Lung (tissue), 12 donors: Measurements from ENCODE around the gene NISCH. TPM values are rescaled to one million over a fixed set of nuclear protein-coding genes. Genes with fewer than 3 reads are reported as not detected.

ENCODE experiments used
- ATAC-seq: fragments of 200-7000 bp; cut with Tn5 transposase; one replicate; pipeline ENCODE4 v1.9.1; 2020; ENCODE audit warnings: moderate number of reproducible peaks; ENCODE audit not compliant: insufficient read depth, low FRiP score
- DNase-seq, 3 donors: peaks; one replicate each; pipeline ENCODE4 v3.0.0-alpha.2; 2013 to 2017
- H3K27ac ChIP-seq, 2 donors: one replicate each; pipeline ENCODE4 v1.5.1; 2013; ENCODE audit warnings: mild to moderate bottlenecking in 2 of 2, moderate library complexity in 2 of 2, control low read depth in 1 of 2, inconsistent platforms in 1 of 2, low read depth in 1 of 2, low read length in 1 of 2
- H3K27me3 ChIP-seq, 3 donors: one replicate each; pipeline ENCODE4 v1.5.1; 2013; ENCODE audit warnings: low read length in 2 of 3; ENCODE audit not compliant: control insufficient read depth in 3 of 3, insufficient read depth in 3 of 3
- H3K36me3 ChIP-seq, 4 donors: one replicate each; pipeline ENCODE4 v1.5.1; 2013; ENCODE audit warnings: low read length in 4 of 4, mild to moderate bottlenecking in 1 of 4, moderate library complexity in 1 of 4; ENCODE audit not compliant: control insufficient read depth in 4 of 4, insufficient read depth in 4 of 4
- H3K4me1 ChIP-seq, 5 donors: one replicate each; pipeline ENCODE4 v1.5.1; 2013; ENCODE audit warnings: low read length in 5 of 5, mild to moderate bottlenecking in 2 of 5, moderate library complexity in 1 of 5; ENCODE audit not compliant: control insufficient read depth in 5 of 5, insufficient read depth in 5 of 5
- H3K4me3 ChIP-seq: one replicate; pipeline ENCODE4 v1.5.1; 2013; ENCODE audit warnings: mild to moderate bottlenecking, control low read depth, moderate library complexity
- H3K9ac ChIP-seq, 2 donors: one replicate each; pipeline ENCODE4 v1.5.1; 2013; ENCODE audit warnings: low read length in 2 of 2, control low read depth in 1 of 2; ENCODE audit not compliant: insufficient read depth in 1 of 2
- H3K9me3 ChIP-seq, 4 donors: one replicate each; pipeline ENCODE4 v1.5.1; 2013; ENCODE audit warnings: low read length in 3 of 4, mild to moderate bottlenecking in 1 of 4, moderate library complexity in 1 of 4; ENCODE audit not compliant: control insufficient read depth in 4 of 4, insufficient read depth in 3 of 4
- WGBS, 2 donors: extraction: QIAGEN DNeasy Blood & Tissue Kit; methylation state at CpG; one replicate each; pipeline ENCODE4 v1.1.7; 2013; 5-methylcytosine and 5-hydroxymethylcytosine counted together
- polyA plus RNA-seq, 2 donors: library from polyadenylated mRNA; stranded (reverse); fragments of 200-250 nt; gene quantifications; one replicate each; pipeline ENCODE4 v1.2.1, GENCODE V29; 2013
- total RNA-seq, 2 donors: library from RNA; depleted of rRNA in 1 of 2; stranded (reverse); fragments of >200 nt in 1 of 2; gene quantifications; one replicate each; pipeline ENCODE4 v1.2.1, GENCODE V29; 2014 to 2021
- TF ChIP-seq, protein P1 (sequence below): IDR thresholded peaks from 2 replicates; pipeline ENCODE4 v1.5.1; 2012; ENCODE audit warnings: mild to moderate bottlenecking; ENCODE audit errors: control extremely low read depth, extremely low read depth
- donor health status: control.
- donor health status: control.
- donor health status: Bipolar disorder and iron deficiency.
- donor health status: healthy.
- donor health status: DM: yes; HTN: yes; CAD: no.

NISCH gene
- total and polyA plus RNA-seq, 4 donors, result 37.8 to 127 (median 63.7) TPM

DNA sequence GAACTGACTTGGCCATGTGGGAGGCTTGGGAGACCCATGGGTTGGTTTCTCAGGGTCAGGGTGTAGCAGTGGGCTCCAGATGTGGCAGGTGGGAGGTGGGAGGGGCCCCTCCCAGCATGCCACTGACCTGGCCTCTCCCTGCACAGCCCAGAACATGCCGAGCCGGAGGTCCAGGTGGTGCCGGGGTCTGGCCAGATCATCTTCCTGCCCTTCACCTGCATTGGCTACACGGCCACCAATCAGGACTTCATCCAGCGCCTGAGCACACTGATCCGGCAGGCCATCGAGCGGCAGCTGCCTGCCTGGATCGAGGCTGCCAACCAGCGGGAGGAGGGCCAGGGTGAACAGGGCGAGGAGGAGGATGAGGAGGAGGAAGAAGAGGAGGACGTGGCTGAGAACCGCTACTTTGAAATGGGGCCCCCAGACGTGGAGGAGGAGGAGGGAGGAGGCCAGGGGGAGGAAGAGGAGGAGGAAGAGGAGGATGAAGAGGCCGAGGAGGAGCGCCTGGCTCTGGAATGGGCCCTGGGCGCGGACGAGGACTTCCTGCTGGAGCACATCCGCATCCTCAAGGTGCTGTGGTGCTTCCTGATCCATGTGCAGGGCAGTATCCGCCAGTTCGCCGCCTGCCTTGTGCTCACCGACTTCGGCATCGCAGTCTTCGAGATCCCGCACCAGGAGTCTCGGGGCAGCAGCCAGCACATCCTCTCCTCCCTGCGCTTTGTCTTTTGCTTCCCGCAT is 31.8 kb downstream of the NISCH start:
- H3K9me3 ChIP-seq, result peaks cover 0 to 2% (median 0%) of the 10 kb centered on the region in 4 donors
- no peak for ATAC-seq
- no peak overlapping the region for H3K9ac ChIP-seq
- 94 to 95% methylated on average over 28 to 31 of the region's 31 CpGs for WGBS, 2 donors
- no peak for DNase-seq
- H3K27ac ChIP-seq, result no peak overlapping the region
- no peaks in the 10 kb centered on the region for H3K27me3 ChIP-seq
- peaks cover 2 to 79% (median 51%) of the 10 kb centered on the region in 4 donors for H3K36me3 ChIP-seq
- peaks cover 0 to 30% (median 12%) of the 10 kb centered on the region in 5 donors for H3K4me1 ChIP-seq
- no peak overlapping the region for H3K4me3 ChIP-seq
- TF ChIP-seq, protein P1, sequence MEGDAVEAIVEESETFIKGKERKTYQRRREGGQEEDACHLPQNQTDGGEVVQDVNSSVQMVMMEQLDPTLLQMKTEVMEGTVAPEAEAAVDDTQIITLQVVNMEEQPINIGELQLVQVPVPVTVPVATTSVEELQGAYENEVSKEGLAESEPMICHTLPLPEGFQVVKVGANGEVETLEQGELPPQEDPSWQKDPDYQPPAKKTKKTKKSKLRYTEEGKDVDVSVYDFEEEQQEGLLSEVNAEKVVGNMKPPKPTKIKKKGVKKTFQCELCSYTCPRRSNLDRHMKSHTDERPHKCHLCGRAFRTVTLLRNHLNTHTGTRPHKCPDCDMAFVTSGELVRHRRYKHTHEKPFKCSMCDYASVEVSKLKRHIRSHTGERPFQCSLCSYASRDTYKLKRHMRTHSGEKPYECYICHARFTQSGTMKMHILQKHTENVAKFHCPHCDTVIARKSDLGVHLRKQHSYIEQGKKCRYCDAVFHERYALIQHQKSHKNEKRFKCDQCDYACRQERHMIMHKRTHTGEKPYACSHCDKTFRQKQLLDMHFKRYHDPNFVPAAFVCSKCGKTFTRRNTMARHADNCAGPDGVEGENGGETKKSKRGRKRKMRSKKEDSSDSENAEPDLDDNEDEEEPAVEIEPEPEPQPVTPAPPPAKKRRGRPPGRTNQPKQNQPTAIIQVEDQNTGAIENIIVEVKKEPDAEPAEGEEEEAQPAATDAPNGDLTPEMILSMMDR, result no peak

GRCh38 chr3:52487788-52488691 is 32.6 kb downstream of the NISCH start:
- peaks cover 2 to 79% (median 49%) of the 10 kb centered on the region in 4 donors for H3K36me3 ChIP-seq
- no peak for DNase-seq
- WGBS, 2 donors, result 97% methylated on average over 59 of the region's 59 CpGs

GRCh38 chr3:52488746-52489145 is 33.3 kb downstream of the NISCH start:
- peaks cover 0 to 2% (median 0%) of the 10 kb centered on the region in 4 donors for H3K9me3 ChIP-seq
- WGBS, 2 donors, result 92 to 96% methylated on average over 3 of the region's 3 CpGs
- peaks cover 2 to 80% (median 48%) of the 10 kb centered on the region in 4 donors for H3K36me3 ChIP-seq
- no peak overlapping the region for H3K4me3 ChIP-seq
- no peaks in the 10 kb centered on the region for H3K27me3 ChIP-seq
- H3K9ac ChIP-seq, result no peak overlapping the region
- TF ChIP-seq, protein P1, result no peak
- DNase-seq (no peak), ATAC-seq (no peak)
- peaks cover 0 to 41% (median 8%) of the 10 kb centered on the region in 5 donors for H3K4me1 ChIP-seq
- H3K27ac ChIP-seq, result no peak overlapping the region

More at GRCh38 chr3:52487788-52488691, 32.6 kb downstream of the NISCH start:
- Histone ChIP-seq H3K9me3 (peaks cover 0 to 2% (median 0%) of the 10 kb centered on the region in 4 donors), H3K4me3 (no peak overlapping the region), H3K27me3 (no peaks in the 10 kb centered on the region), H3K4me1 (peaks cover 0 to 34% (median 12%) of the 10 kb centered on the region in 5 donors), H3K9ac (no peak overlapping the region), H3K27ac (no peak overlapping the region)
- TF ChIP-seq, protein P1, result no peak
- no peak for ATAC-seq
